Endothelial cell of umbilical vein (primary cell): ENCODE results near the gene FOXK1. TPM values are rescaled to one million over a fixed set of nuclear protein-coding genes. Genes with fewer than 3 reads are reported as not detected.

Experiments
- BruUV-seq: library from RNA; stranded (reverse); fragments of 400-500 nt; replicated peaks from 2 replicates; lab custom pipeline; 2021; lab: Mats Ljungman, UMichigan
- CTCF ChIA-PET: fragments of 300-600, 350-600 bp; sonication (Branson Sonifier 250); formaldehyde crosslinking; loops from one replicate; lab custom pipeline; 2021; ENCODE audit warnings: antibody characterized with exemption, inconsistent platforms; lab: Charles Lee
- POLR2A ChIA-PET: fragments of 300-600, 350-600 bp; sonication (Branson Sonifier 250); formaldehyde crosslinking; loops from one replicate; lab custom pipeline; 2021; ENCODE audit warnings: antibody characterized with exemption, inconsistent platforms; lab: Charles Lee
- DNase-seq: peaks from one replicate; pipeline ENCODE4 v3.0.0-alpha.2; 2011; ENCODE audit warnings: low read depth, low spot score
- FAIRE-seq: peaks from 2 replicates; lab custom pipeline; 2011; peaks lifted over from hg19 to GRCh38; lab: Jason Lieb, UNC
- H2AFZ ChIP-seq: 2 replicates; pipeline ENCODE4 v1.6.0; 2012; ENCODE audit warnings: low read depth, low read length, control low read depth, inconsistent platforms
- H3K27ac ChIP-seq: 2 replicates; pipeline ENCODE4 v1.5.1; 2011; ENCODE audit warnings: low read depth, mild to moderate bottlenecking, control low read depth, low read length, moderate library complexity; ENCODE audit not compliant: insufficient read depth
- H3K27me3 ChIP-seq, 2 experiments: 2 replicates each; pipeline versions ENCODE4 v1.6.0 to v1.6.1; 2011; ENCODE audit warnings: low read length in 2 of 2, mixed read lengths in 1 of 2; ENCODE audit not compliant: control insufficient read depth in 2 of 2, insufficient read depth in 2 of 2
- H3K36me3 ChIP-seq, 2 experiments: 2 replicates in 1 of 2; 3 replicates in 1 of 2; pipeline ENCODE4 v1.5.1; 2011; ENCODE audit warnings: low read length in 2 of 2, mild to moderate bottlenecking in 1 of 2, moderate library complexity in 1 of 2; ENCODE audit not compliant: control insufficient read depth in 2 of 2, insufficient read depth in 2 of 2; ENCODE audit errors: extremely low read depth in 1 of 2
- H3K4me1 ChIP-seq: 3 replicates; pipeline ENCODE4 v1.5.1; 2011; ENCODE audit warnings: mild to moderate bottlenecking, low read length; ENCODE audit not compliant: control insufficient read depth, insufficient read depth; ENCODE audit errors: extremely low read depth
- H3K4me2 ChIP-seq: 2 replicates; pipeline ENCODE4 v1.6.1; 2011; ENCODE audit warnings: low read length, control low read depth, mixed read lengths; ENCODE audit not compliant: insufficient read depth
- H3K4me3 ChIP-seq, 3 experiments: fragments of 200-600 bp in 1 of 3; sonication (generic), shearing (Covaris generic) in 1 of 3; replicated peaks in 1 of 3; 2 replicates each; pipeline ENCODE4 v1.5.1; 2011 to 2016; ENCODE audit warnings: control low read depth in 3 of 3, low read length in 3 of 3, mild to moderate bottlenecking in 2 of 3, inconsistent platforms in 1 of 3, low read depth in 1 of 3, moderate library complexity in 1 of 3; ENCODE audit not compliant: insufficient read depth in 1 of 3
- H3K79me2 ChIP-seq: 2 replicates; pipeline ENCODE4 v1.6.0; 2012; ENCODE audit warnings: low read length, inconsistent platforms; ENCODE audit not compliant: control insufficient read depth, insufficient read depth
- H3K9ac ChIP-seq: replicated peaks from 2 replicates; pipeline ENCODE3; 2011; ENCODE audit warnings: low read length, control low read depth; ENCODE audit not compliant: insufficient read depth; ENCODE audit errors: extremely low read depth
- H3K9me1 ChIP-seq: replicated peaks from 3 replicates; pipeline ENCODE4 v1.6.0; 2011; ENCODE audit warnings: mild to moderate bottlenecking, low read length; ENCODE audit not compliant: control insufficient read depth, insufficient read depth; ENCODE audit errors: extremely low read depth
- H3K9me3 ChIP-seq: replicated peaks from 2 replicates; pipeline ENCODE4 v1.5.1; 2012; ENCODE audit warnings: low read length, inconsistent platforms; ENCODE audit not compliant: control insufficient read depth, insufficient read depth
- H4K20me1 ChIP-seq: replicated peaks from 2 replicates; pipeline ENCODE3; 2011; ENCODE audit warnings: mild to moderate bottlenecking, low read length; ENCODE audit not compliant: control insufficient read depth, insufficient read depth; ENCODE audit errors: extremely low read depth
- EZH2 ChIP-seq: IDR thresholded peaks from 2 replicates; pipeline ENCODE4 v1.6.1; 2012; ENCODE audit warnings: borderline replicate concordance, low read depth, mild to moderate bottlenecking, moderate library complexity, low read length, inconsistent platforms; ENCODE audit not compliant: severe bottlenecking
- FOS ChIP-seq: IDR thresholded peaks from 2 replicates; pipeline ENCODE4 v1.6.1; 2011; ENCODE audit warnings: mild to moderate bottlenecking, low read length, moderate library complexity, borderline replicate concordance; ENCODE audit not compliant: insufficient read depth
- GATA2 ChIP-seq: IDR thresholded peaks from 2 replicates; pipeline ENCODE4 v1.7.0; 2011; ENCODE audit warnings: low read depth, mild to moderate bottlenecking, moderate library complexity, mixed read lengths, low read length; ENCODE audit not compliant: insufficient read length, insufficient read depth
- JUN ChIP-seq: IDR thresholded peaks from 2 replicates; pipeline ENCODE4 v1.6.1; 2011; ENCODE audit warnings: borderline replicate concordance, low read depth; ENCODE audit not compliant: insufficient read length, insufficient read depth
- MYC ChIP-seq: IDR thresholded peaks from one replicate; pipeline ENCODE4 v1.6.1; 2011; ENCODE audit warnings: mild to moderate bottlenecking, low read depth, low read length
- POLR2A ChIP-seq: IDR thresholded peaks from 2 replicates; pipeline ENCODE4 v1.6.1; 2012; ENCODE audit warnings: low read depth, mild to moderate bottlenecking, control low read depth, low read length
- POLR2AphosphoS5 ChIP-seq: IDR thresholded peaks from 2 replicates; pipeline ENCODE4 v1.6.1; 2012; ENCODE audit warnings: low read depth, mild to moderate bottlenecking, control low read depth, low read length, moderate library complexity; ENCODE audit not compliant: insufficient read depth
- dilution Hi-C: fragments of 300-500 bp; cut with MboI; formaldehyde crosslinking; loops from one replicate; pipeline ENCODE4 v1.15.0; 2019; ENCODE audit warnings: low sequenced_read_pairs; ENCODE audit not compliant: extremely low pct_ligation_motif_present
- intact Hi-C: fragments of 100-400 bp; cut with micrococcal nuclease; formaldehyde crosslinking; loops from one replicate; pipeline ENCODE4 v1.10.0; 2022
- polyA plus RNA-seq, 4 experiments: library from polyadenylated mRNA; depleted of rRNA in 3 of 4; stranded (reverse) in 3 of 4; unstranded in 1 of 4; fragments of >200 nt; gene quantifications; 2 replicates each; pipeline versions ENCODE4 v1.2.1 to v1.2.3, GENCODE V29; 2011 to 2012; ENCODE audit warnings: missing spikeins in 1 of 4
- total RNA-seq: library from RNA; stranded (reverse); gene quantifications from 2 replicates; pipeline ENCODE4 v1.2.3, GENCODE V29; 2021
- TF ChIP-seq, protein P1 (sequence below), 2 donors: IDR thresholded peaks; 1 replicate in 1 of 2; 2 replicates in 1 of 2; pipeline ENCODE4 v1.5.1; 2011; ENCODE audit warnings: low read length in 2 of 2, mild to moderate bottlenecking in 2 of 2, moderate library complexity in 2 of 2, control low read depth in 1 of 2, inconsistent platforms in 1 of 2, low read depth in 1 of 2; ENCODE audit not compliant: insufficient read depth in 1 of 2; ENCODE audit errors: extremely low read depth in 1 of 2
- TF ChIP-seq, protein P2 (sequence below): IDR thresholded peaks from 2 replicates; pipeline ENCODE4 v1.6.1; 2011; ENCODE audit not compliant: insufficient read depth, insufficient read length

Gene FOXK1
- total and polyA plus RNA-seq, 2 donors (not counting 3 experiments of a cell fraction or from before 2014, with no cell fraction given): 8.0 to 52.1 TPM

- no peak overlapping the region for H3K27ac ChIP-seq
- no peak overlapping the region for H3K9ac ChIP-seq
- no peaks in the 10 kb centered on the region for H3K9me3 ChIP-seq
- DNase-seq (no peak), FAIRE-seq (no peak)
- no peak overlapping the region for H2AFZ ChIP-seq
- intact Hi-C loops: no loop called here
- H3K4me1 ChIP-seq: no peaks in the 10 kb centered on the region
- BruUV-seq: no TSS peak
- H4K20me1 ChIP-seq: no peaks in the 10 kb centered on the region
- no peak overlapping the region for H3K4me2 ChIP-seq
- dilution Hi-C loops: no loop called here
- no peak overlapping the region for H3K4me3 ChIP-seq
- no peaks in the 10 kb centered on the region for H3K36me3 ChIP-seq
- CTCF ChIA-PET: interaction anchor here (0.9 to 1.1 kb wide), 2 partner anchors 9 to 15 kb away, joined by 3 to 4 read pairs; no protein-coding TSS in a partner anchor
- TF ChIP-seq, protein P1, sequence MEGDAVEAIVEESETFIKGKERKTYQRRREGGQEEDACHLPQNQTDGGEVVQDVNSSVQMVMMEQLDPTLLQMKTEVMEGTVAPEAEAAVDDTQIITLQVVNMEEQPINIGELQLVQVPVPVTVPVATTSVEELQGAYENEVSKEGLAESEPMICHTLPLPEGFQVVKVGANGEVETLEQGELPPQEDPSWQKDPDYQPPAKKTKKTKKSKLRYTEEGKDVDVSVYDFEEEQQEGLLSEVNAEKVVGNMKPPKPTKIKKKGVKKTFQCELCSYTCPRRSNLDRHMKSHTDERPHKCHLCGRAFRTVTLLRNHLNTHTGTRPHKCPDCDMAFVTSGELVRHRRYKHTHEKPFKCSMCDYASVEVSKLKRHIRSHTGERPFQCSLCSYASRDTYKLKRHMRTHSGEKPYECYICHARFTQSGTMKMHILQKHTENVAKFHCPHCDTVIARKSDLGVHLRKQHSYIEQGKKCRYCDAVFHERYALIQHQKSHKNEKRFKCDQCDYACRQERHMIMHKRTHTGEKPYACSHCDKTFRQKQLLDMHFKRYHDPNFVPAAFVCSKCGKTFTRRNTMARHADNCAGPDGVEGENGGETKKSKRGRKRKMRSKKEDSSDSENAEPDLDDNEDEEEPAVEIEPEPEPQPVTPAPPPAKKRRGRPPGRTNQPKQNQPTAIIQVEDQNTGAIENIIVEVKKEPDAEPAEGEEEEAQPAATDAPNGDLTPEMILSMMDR (IDR thresholded peaks at IDR 0.05; ENCODE audit: extremely low read depth in 1 of 2, insufficient read depth in 1 of 2, low read depth in 1 of 2, low read length in 2 of 2): no peak
- TF ChIP-seq, protein P2, sequence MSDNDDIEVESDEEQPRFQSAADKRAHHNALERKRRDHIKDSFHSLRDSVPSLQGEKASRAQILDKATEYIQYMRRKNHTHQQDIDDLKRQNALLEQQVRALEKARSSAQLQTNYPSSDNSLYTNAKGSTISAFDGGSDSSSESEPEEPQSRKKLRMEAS: no peak
- TF ChIP-seq GATA2: no peak
- no peak for TF ChIP-seq POLR2AphosphoS5
- TF ChIP-seq MYC: no peak
- TF ChIP-seq FOS: no peak
- no peak for TF ChIP-seq JUN
- no peak for TF ChIP-seq EZH2
- no peak for TF ChIP-seq POLR2A
- H3K79me2 ChIP-seq: no peaks in the 10 kb centered on the region
- H3K9me1 ChIP-seq: no peaks in the 10 kb centered on the region
- no peaks in the 10 kb centered on the region for H3K27me3 ChIP-seq
- POLR2A ChIA-PET: no interaction called here
These were observed 125.5 kb downstream of the FOXK1 start for GRCh38 chr7:4807598-4808016.
